Endodermal cell (in vitro differentiated cells): ENCODE data around the gene HNRNPL. TPM values are rescaled to one million over a fixed set of nuclear protein-coding genes. Genes with fewer than 3 reads are reported as not detected.
"Not testable (repeated sequence)": the region's sequence is repeated elsewhere in the genome, so short reads cannot be mapped to it uniquely, and the experiment has no call there.

Experiments
- DNase-seq: peaks from one replicate; pipeline ENCODE4 v3.0.0-alpha.2; 2017
- H3K27ac ChIP-seq: 2 replicates; pipeline ENCODE4 v1.5.1; 2013; ENCODE audit warnings: mild to moderate bottlenecking, low read depth, low read length, moderate library complexity
- H3K27me3 ChIP-seq: 2 replicates; pipeline ENCODE4 v1.6.1; 2013; ENCODE audit warnings: mild to moderate bottlenecking, low read length, moderate library complexity; ENCODE audit not compliant: insufficient read depth, control insufficient read depth, poor library complexity, severe bottlenecking
- H3K36me3 ChIP-seq: 2 replicates; pipeline ENCODE4 v1.7.0; 2013; ENCODE audit warnings: mild to moderate bottlenecking, low read length, moderate library complexity; ENCODE audit not compliant: control insufficient read depth, insufficient read depth
- H3K4me1 ChIP-seq: one replicate; pipeline ENCODE4 v1.7.0; 2013; ENCODE audit warnings: low read length; ENCODE audit not compliant: control insufficient read depth, insufficient read depth
- H3K4me3 ChIP-seq: 2 replicates; pipeline ENCODE4 v1.5.1; 2013; ENCODE audit warnings: mild to moderate bottlenecking, low read length, moderate library complexity
- H3K9ac ChIP-seq: 2 replicates; pipeline ENCODE4 v1.6.1; 2013; ENCODE audit warnings: mild to moderate bottlenecking, low read length, moderate library complexity; ENCODE audit not compliant: poor library complexity, severe bottlenecking; ENCODE audit errors: extremely low read depth
- H3K9me3 ChIP-seq: 2 replicates; pipeline ENCODE4 v1.6.1; 2013; ENCODE audit warnings: mild to moderate bottlenecking, low read length, moderate library complexity; ENCODE audit not compliant: control insufficient read depth
- H3K27ac Mint-ChIP-seq: 2 replicates; pipeline ENCODE4 v1.8.0; 2020; ENCODE audit warnings: mixed read lengths
- H3K27me3 Mint-ChIP-seq: 2 replicates; pipeline ENCODE4 v1.8.0; 2021; ENCODE audit warnings: mild to moderate bottlenecking, mixed read lengths; ENCODE audit not compliant: insufficient read depth
- H3K36me3 Mint-ChIP-seq: 2 replicates; pipeline ENCODE4 v1.8.0; 2020; ENCODE audit warnings: low read depth, mixed read lengths
- H3K4me1 Mint-ChIP-seq: 2 replicates; pipeline ENCODE4 v1.8.0; 2020; ENCODE audit warnings: mixed read lengths
- H3K4me3 Mint-ChIP-seq: 2 replicates; pipeline ENCODE4 v1.8.0; 2020; ENCODE audit warnings: mild to moderate bottlenecking, moderate library complexity, mixed read lengths
- H3K9me3 Mint-ChIP-seq: 2 replicates; pipeline ENCODE4 v1.8.0; 2020; ENCODE audit warnings: mild to moderate bottlenecking, mixed read lengths
- CTCF ChIP-seq: fragments of 200-600 bp; sonication (generic); conservative IDR thresholded peaks from 2 replicates; pipeline ENCODE4 v1.5.0; 2021; ENCODE audit warnings: antibody characterized with exemption, mild to moderate bottlenecking
- WGBS, 2 experiments: methylation state at CpG; one replicate each; pipeline versions ENCODE4 v1.1.5 to v1.1.7; 2013; ENCODE audit warnings: missing lambda C conversion rate in 2 of 2, mixed read lengths in 1 of 2; ENCODE audit not compliant: insufficient coverage in 1 of 2, insufficient read length in 1 of 2; 5-methylcytosine and 5-hydroxymethylcytosine counted together
- total RNA-seq, 2 donors: library from RNA; stranded (reverse); fragmentation: NEBNext Ultra II Directional in 1 of 2; extraction: Animal tissue kit (Norgen Biotek cat#: 25700) in 1 of 2; gene quantifications; 2 replicates in 1 of 2; 3 replicates in 1 of 2; pipeline ENCODE4 v1.2.1, GENCODE V29; 2021

Gene HNRNPL
- total RNA-seq, 2 donors from 2014 or later: 607 to 646 TPM

- Histone ChIP-seq H3K4me1 (no peaks in the 10 kb centered on the region), H3K4me3 (no peak overlapping the region), H3K9ac (no peak overlapping the region), H3K36me3 (no peaks in the 10 kb centered on the region), H3K27ac (no peak overlapping the region), H3K27me3 (no peaks in the 10 kb centered on the region), H3K9me3 (no peaks in the 10 kb centered on the region)
- peaks cover 8% of the 10 kb centered on the region for H3K27me3 Mint-ChIP-seq
- H3K27ac Mint-ChIP-seq: no peak overlapping the region
- WGBS, 2 experiments: 93% methylated on average over 5 of the region's 5 CpGs
- no peaks in the 10 kb centered on the region for H3K36me3 Mint-ChIP-seq
- H3K4me3 Mint-ChIP-seq: no peak overlapping the region
- H3K9me3 Mint-ChIP-seq: peaks cover 11% of the 10 kb centered on the region
- no peak for DNase-seq
- no peak for TF ChIP-seq CTCF
- H3K4me1 Mint-ChIP-seq: peaks cover 1% of the 10 kb centered on the region
These were observed 49.0 kb downstream of the HNRNPL start for GRCh38 chr19:38800577-38801347.

- no peak overlapping the region for H3K4me3 ChIP-seq
- H3K9me3 ChIP-seq: no peaks in the 10 kb centered on the region
- TF ChIP-seq CTCF: no peak
- Mint-ChIP-seq H3K27ac (no peak overlapping the region), H3K27me3 (peaks cover 6% of the 10 kb centered on the region), H3K4me3 (no peak overlapping the region), H3K9me3 (peaks cover 13% of the 10 kb centered on the region), H3K4me1 (peaks cover 1% of the 10 kb centered on the region), H3K36me3 (no peaks in the 10 kb centered on the region)
- no peaks in the 10 kb centered on the region for H3K36me3 ChIP-seq
- no peak overlapping the region for H3K9ac ChIP-seq
- 92 to 100% methylated on average over 5 to 8 of the region's 10 CpGs for WGBS, 2 experiments
- no peak overlapping the region for H3K27ac ChIP-seq
- no peaks in the 10 kb centered on the region for H3K27me3 ChIP-seq
- no peak for DNase-seq
- H3K4me1 ChIP-seq: no peaks in the 10 kb centered on the region
These were observed 50.7 kb downstream of the HNRNPL start for GRCh38 chr19:38799104-38799503.

- H3K4me1 Mint-ChIP-seq, H3K4me3 Mint-ChIP-seq, H3K36me3 ChIP-seq, H3K27me3 Mint-ChIP-seq, H3K4me3 ChIP-seq, H3K27ac ChIP-seq, DNase-seq, H3K9ac ChIP-seq, H3K27me3 ChIP-seq, H3K9me3 ChIP-seq, H3K27ac Mint-ChIP-seq, H3K4me1 ChIP-seq, H3K36me3 Mint-ChIP-seq: not testable (repeated sequence)
- H3K9me3 Mint-ChIP-seq: peaks cover 13% of the 10 kb centered on the region
- 91% methylated on average over 8 of the region's 33 CpGs; no CpG with 5 or more reads in 1 of the 2 experiments for WGBS, 2 experiments
These were observed 52.0 kb downstream of the HNRNPL start for GRCh38 chr19:38797781-38798180.
